Subcutaneous adipose tissue (tissue), 4 donors: Measurements from ENCODE around the gene HMGCL. TPM values are rescaled to one million over a fixed set of nuclear protein-coding genes. Genes with fewer than 3 reads are reported as not detected.

Experiments
- CTCF ChIP-seq: fragments of 450-650 bp; IDR thresholded peaks from one replicate; pipeline ENCODE4 v1.5.1; 2016; ENCODE audit warnings: low read depth, mild to moderate bottlenecking, control low read depth, antibody characterized with exemption, moderate library complexity
- total RNA-seq, 4 donors: library from RNA; depleted of rRNA; stranded (reverse); fragments of >200 nt; gene quantifications; one replicate each; pipeline ENCODE4 v1.1.0, GENCODE V29; 2016

HMGCL gene
- total RNA-seq, 4 donors from 2014 or later = 23.0 to 66.1 (median 40.8) TPM

- TF ChIP-seq CTCF = no peak
Measured at GRCh38 chr1:23816906-23817305, 8.3 kb downstream of the HMGCL start.

GRCh38 chr1:23816361-23816760, 8.9 kb downstream of the HMGCL start:
- TF ChIP-seq CTCF = no peak

GRCh38 chr1:23814016-23814415, 11.2 kb downstream of the HMGCL start:
- no peak for TF ChIP-seq CTCF

- TF ChIP-seq CTCF = no peak
Measured at GRCh38 chr1:23810818-23811540, 14.2 kb downstream of the HMGCL start.

DNA sequence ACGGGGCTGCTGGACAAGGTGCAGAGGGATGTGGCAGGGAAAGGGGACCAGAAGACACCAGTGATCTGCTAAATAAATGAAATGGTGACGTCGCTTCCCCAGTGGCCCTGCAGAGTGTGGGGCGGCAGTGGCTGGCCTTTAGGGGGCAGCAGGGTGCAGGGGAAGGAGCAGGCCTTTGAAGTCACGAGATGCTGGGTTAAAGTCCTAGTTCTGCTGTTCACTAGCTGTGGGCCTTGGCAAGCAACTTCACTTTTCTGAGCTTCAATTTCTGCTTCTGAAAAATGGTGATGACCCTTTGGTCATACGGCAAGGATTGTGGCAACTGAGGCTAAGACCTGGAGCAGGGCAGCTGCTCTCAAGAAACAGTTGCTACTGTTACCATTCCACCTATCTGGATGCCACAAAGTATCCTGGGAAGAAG, 15.5 kb downstream of the HMGCL start:
- TF ChIP-seq CTCF = no peak

DNA sequence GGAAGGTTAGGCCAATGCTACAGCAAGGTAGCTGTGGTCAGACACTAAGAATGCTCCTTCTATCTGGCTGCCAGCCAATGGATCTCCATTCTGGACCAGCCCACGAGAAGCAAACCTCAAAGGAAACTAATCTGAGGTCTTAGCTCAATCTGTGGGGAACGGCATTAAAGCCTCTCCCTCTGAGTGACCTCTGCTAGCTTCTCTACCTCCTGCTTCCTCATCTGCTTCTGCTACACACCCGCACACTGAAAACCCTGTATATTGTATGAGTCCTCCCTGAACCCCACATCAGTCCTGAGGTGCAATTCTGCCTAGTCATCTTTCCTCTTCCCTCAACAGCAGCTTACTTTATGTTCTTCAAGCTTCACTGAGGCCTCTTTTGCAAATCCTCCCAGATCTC, 17.8 kb downstream of the HMGCL start:
- no peak for TF ChIP-seq CTCF

DNA sequence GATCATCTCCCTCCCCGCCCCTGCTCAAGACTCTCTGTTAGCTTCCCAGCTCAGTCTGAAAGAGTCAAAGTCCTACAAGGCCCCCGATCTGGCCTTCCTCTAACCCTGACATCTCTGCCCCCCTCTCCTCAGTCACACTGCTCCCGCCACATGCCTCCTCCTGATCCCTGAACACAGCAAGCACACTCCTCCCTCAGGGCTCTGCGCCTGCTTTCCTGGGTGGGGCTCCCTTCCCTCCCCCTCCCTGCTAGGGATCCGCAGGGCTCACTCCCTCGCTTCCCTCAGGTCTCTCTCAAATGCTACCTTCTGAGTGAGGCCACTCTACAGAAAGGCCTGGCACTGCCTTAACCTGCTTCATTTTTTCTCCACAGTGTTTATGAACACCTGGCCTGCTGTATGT, 18.9 kb downstream of the HMGCL start:
- TF ChIP-seq CTCF = no peak
